ENCODE results near the gene SIT1.

DNA sequence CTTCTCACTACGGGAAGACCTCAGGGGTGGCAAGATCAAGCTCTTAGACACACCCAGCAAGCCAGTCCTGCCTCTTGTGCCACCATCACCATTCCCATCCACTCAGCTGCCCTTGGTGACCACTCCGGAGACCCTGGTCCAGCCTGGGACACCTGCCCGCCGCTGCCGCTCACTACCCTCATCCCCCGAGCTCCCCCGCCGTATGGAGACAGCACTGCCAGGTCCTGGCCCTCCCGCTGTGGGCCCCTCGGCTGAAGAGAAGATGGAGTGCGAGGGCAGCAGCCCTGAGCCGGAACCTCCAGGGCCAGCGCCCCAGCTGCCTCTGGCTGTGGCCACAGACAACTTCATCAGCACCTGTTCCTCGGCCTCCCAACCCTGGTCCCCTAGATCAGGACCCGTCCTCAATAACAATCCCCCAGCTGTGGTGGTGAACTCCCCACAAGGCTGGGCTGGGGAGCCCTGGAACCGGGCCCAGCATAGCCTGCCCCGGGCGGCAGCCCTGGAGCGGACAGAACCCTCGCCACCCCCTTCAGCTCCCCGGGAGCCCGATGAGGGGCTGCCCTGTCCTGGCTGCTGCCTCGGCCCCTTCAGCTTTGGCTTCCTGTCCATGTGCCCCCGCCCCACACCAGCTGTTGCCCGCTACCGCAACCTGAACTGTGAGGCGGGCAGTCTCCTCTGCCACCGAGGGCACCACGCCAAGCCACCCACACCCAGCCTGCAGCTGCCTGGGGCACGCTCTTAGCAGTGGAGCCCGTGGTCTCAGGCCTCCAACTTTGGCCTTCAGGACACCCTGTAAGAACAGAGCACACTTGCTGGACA is 41.5 kb downstream of the SIT1 start:
- TF ChIP-seq, protein P1, sequence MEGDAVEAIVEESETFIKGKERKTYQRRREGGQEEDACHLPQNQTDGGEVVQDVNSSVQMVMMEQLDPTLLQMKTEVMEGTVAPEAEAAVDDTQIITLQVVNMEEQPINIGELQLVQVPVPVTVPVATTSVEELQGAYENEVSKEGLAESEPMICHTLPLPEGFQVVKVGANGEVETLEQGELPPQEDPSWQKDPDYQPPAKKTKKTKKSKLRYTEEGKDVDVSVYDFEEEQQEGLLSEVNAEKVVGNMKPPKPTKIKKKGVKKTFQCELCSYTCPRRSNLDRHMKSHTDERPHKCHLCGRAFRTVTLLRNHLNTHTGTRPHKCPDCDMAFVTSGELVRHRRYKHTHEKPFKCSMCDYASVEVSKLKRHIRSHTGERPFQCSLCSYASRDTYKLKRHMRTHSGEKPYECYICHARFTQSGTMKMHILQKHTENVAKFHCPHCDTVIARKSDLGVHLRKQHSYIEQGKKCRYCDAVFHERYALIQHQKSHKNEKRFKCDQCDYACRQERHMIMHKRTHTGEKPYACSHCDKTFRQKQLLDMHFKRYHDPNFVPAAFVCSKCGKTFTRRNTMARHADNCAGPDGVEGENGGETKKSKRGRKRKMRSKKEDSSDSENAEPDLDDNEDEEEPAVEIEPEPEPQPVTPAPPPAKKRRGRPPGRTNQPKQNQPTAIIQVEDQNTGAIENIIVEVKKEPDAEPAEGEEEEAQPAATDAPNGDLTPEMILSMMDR (IDR thresholded peaks at IDR 0.05) = no peak
- TF ChIP-seq POLR2A (IDR thresholded peaks at IDR 0.05) = no peak
- no peak for TF ChIP-seq POLR2AphosphoS5 (IDR thresholded peaks at IDR 0.05)

All from prostate gland (tissue), 2 donors.